Caco-2 (cell line): ENCODE data around the gene ANO6. TPM values are rescaled to one million over a fixed set of nuclear protein-coding genes. Genes with fewer than 3 reads are reported as not detected.

ENCODE experiments used
- BruUV-seq: library from RNA; stranded (reverse); fragments of 400-500 nt; replicated peaks from 2 replicates; lab custom pipeline; 2021; lab: Mats Ljungman, UMichigan
- CTCF ChIA-PET: fragments of 300-600 bp; sonication (Branson Sonifier 250); formaldehyde crosslinking; loops from one replicate; lab custom pipeline; 2022; ENCODE audit warnings: antibody characterized with exemption; lab: Charles Lee
- POLR2A ChIA-PET: fragments of 300-600 bp; sonication (Branson Sonifier 250); formaldehyde crosslinking; loops from one replicate; lab custom pipeline; 2022; ENCODE audit warnings: antibody characterized with exemption; lab: Charles Lee
- DNase-seq, 2 experiments: peaks; one replicate each; pipeline versions ENCODE4 v3.0.0 to v3.0.0-alpha.2; 2020 to 2022
- H3K27me3 ChIP-seq: replicated peaks from 2 replicates; pipeline ENCODE4 v1.6.0; 2011; ENCODE audit warnings: low read length; ENCODE audit not compliant: control insufficient read depth, insufficient read depth
- H3K36me3 ChIP-seq: 2 replicates; pipeline ENCODE4 v1.5.1; 2011; ENCODE audit warnings: low read length; ENCODE audit not compliant: control insufficient read depth, insufficient read depth
- H3K4me1 ChIP-seq: fragments of 250-450 bp; sonication (Bioruptor Pico); 2 replicates; pipeline ENCODE4 v1.5.1; 2020; ENCODE audit warnings: mild to moderate bottlenecking
- H3K4me3 ChIP-seq: 2 replicates; pipeline ENCODE4 v1.5.1; 2011; ENCODE audit warnings: low read depth, mild to moderate bottlenecking, control low read depth, low read length
- H3K9me3 ChIP-seq: fragments of 250-450 bp; sonication (Bioruptor Pico); 2 replicates; pipeline ENCODE4 v1.5.1; 2020; ENCODE audit warnings: mild to moderate bottlenecking, moderate library complexity
- H3K27ac Mint-ChIP-seq: one replicate; pipeline ENCODE4 v1.8.0; 2022; ENCODE audit warnings: mixed read lengths; ENCODE audit not compliant: unreplicated experiment
- H3K27me3 Mint-ChIP-seq: one replicate; pipeline ENCODE4 v1.8.0; 2022; ENCODE audit warnings: mixed read lengths; ENCODE audit not compliant: insufficient read depth, unreplicated experiment
- H3K36me3 Mint-ChIP-seq: one replicate; pipeline ENCODE4 v1.8.0; 2022; ENCODE audit warnings: mild to moderate bottlenecking, mixed read lengths; ENCODE audit not compliant: insufficient read depth, unreplicated experiment
- H3K4me1 Mint-ChIP-seq: one replicate; pipeline ENCODE4 v1.8.0; 2022; ENCODE audit warnings: low read depth, mixed read lengths; ENCODE audit not compliant: unreplicated experiment
- H3K4me3 Mint-ChIP-seq: one replicate; pipeline ENCODE4 v1.8.0; 2022; ENCODE audit warnings: mild to moderate bottlenecking, moderate library complexity, mixed read lengths; ENCODE audit not compliant: unreplicated experiment
- H3K9me3 Mint-ChIP-seq: one replicate; pipeline ENCODE4 v1.8.0; 2022; ENCODE audit warnings: mixed read lengths; ENCODE audit not compliant: unreplicated experiment
- CTCF ChIP-seq, 2 experiments: fragments of 200-600 bp in 1 of 2; IDR thresholded peaks; 1 replicate in 1 of 2; 2 replicates in 1 of 2; pipeline versions ENCODE4 v1.5.1 to v1.8.0; 2011 to 2022; ENCODE audit warnings: antibody characterized with exemption in 1 of 2, control low read depth in 1 of 2, inconsistent platforms in 1 of 2, low read depth in 1 of 2, low read length in 1 of 2, mild to moderate bottlenecking in 1 of 2, moderate library complexity in 1 of 2; ENCODE audit not compliant: insufficient read depth in 1 of 2, severe bottlenecking in 1 of 2, unreplicated experiment in 1 of 2
- intact Hi-C: fragments of 100-400 bp; cut with micrococcal nuclease; formaldehyde crosslinking; loops from one replicate; pipeline ENCODE4 v1.10.0; 2022; ENCODE audit not compliant: unreplicated experiment
- total RNA-seq: library from RNA; stranded (reverse); gene quantifications from 2 replicates; pipeline ENCODE4 v1.2.3, GENCODE V29; 2022

ANO6 gene
- total RNA-seq, 1 experiment from 2014 or later, result 126 TPM

GRCh38 chr12:45473636-45474035 is 257.7 kb downstream of the ANO6 start:
- ChIA-PET CTCF (interaction anchor here (0.5 kb wide), 1 partner anchor 312 kb away, joined by 8 read pairs; no protein-coding TSS in a partner anchor), POLR2A (no interaction called here)
- Mint-ChIP-seq H3K4me1 (peaks cover 12% of the 10 kb centered on the region), H3K27me3 (no peaks in the 10 kb centered on the region), H3K9me3 (peaks cover 32% of the 10 kb centered on the region), H3K4me3 (no peak overlapping the region), H3K36me3 (no peaks in the 10 kb centered on the region), H3K27ac (no peak overlapping the region)
- Histone ChIP-seq H3K4me3 (no peak overlapping the region), H3K27me3 (no peaks in the 10 kb centered on the region), H3K36me3 (no peaks in the 10 kb centered on the region), H3K4me1 (no peaks in the 10 kb centered on the region; the same call in none of the 2 replicates), H3K9me3 (peaks cover 13% of the 10 kb centered on the region; the same call in 1 of the 2 replicates)
- DNase-seq, result no peak
- BruUV-seq, result no TSS peak
- TF ChIP-seq CTCF (IDR thresholded peaks at IDR 0.05; ENCODE audit: insufficient read depth in 1 of 2, low read depth in 1 of 2, low read length in 1 of 2, severe bottlenecking in 1 of 2, unreplicated experiment in 1 of 2), result no peak
- intact Hi-C loops, result no loop called here

- intact Hi-C loops, result no loop called here
- Mint-ChIP-seq H3K4me1 (peaks cover 12% of the 10 kb centered on the region), H3K9me3 (peaks cover 42% of the 10 kb centered on the region), H3K36me3 (no peaks in the 10 kb centered on the region), H3K4me3 (no peak overlapping the region), H3K27ac (no peak overlapping the region), H3K27me3 (peaks cover under 1% of the 10 kb centered on the region)
- H3K36me3 ChIP-seq, result no peaks in the 10 kb centered on the region
- ChIA-PET POLR2A (no interaction called here), CTCF (no interaction called here)
- H3K4me3 ChIP-seq, result no peak overlapping the region
- no TSS peak for BruUV-seq
- H3K9me3 ChIP-seq, result peaks cover 20% of the 10 kb centered on the region
- TF ChIP-seq CTCF (IDR thresholded peaks at IDR 0.05; ENCODE audit: insufficient read depth in 1 of 2, low read depth in 1 of 2, low read length in 1 of 2, severe bottlenecking in 1 of 2, unreplicated experiment in 1 of 2), result no peak
- DNase-seq, result no peak
- no peaks in the 10 kb centered on the region for H3K27me3 ChIP-seq
- no peaks in the 10 kb centered on the region; the same call in none of the 2 replicates for H3K4me1 ChIP-seq
These were observed 259.7 kb downstream of the ANO6 start for GRCh38 chr12:45475594-45475993.

- no peak for TF ChIP-seq CTCF (IDR thresholded peaks at IDR 0.05; ENCODE audit: insufficient read depth in 1 of 2, low read depth in 1 of 2, low read length in 1 of 2, severe bottlenecking in 1 of 2, unreplicated experiment in 1 of 2)
- Mint-ChIP-seq H3K27ac (no peak overlapping the region), H3K4me1 (peaks cover 12% of the 10 kb centered on the region), H3K36me3 (no peaks in the 10 kb centered on the region), H3K4me3 (no peak overlapping the region), H3K9me3 (peaks cover 38% of the 10 kb centered on the region), H3K27me3 (peaks cover 2% of the 10 kb centered on the region)
- Histone ChIP-seq H3K27me3 (no peaks in the 10 kb centered on the region), H3K36me3 (no peaks in the 10 kb centered on the region), H3K4me1 (no peaks in the 10 kb centered on the region; the same call in none of the 2 replicates), H3K4me3 (no peak overlapping the region), H3K9me3 (peaks cover 20% of the 10 kb centered on the region)
- ChIA-PET CTCF (no interaction called here), POLR2A (no interaction called here)
- no TSS peak for BruUV-seq
- intact Hi-C loops, result no loop called here
- DNase-seq, result no peak
These were observed 261.6 kb downstream of the ANO6 start for GRCh38 chr12:45477526-45477925.
